GM12892 (cell line): ENCODE data around the gene LHFPL3.

ENCODE experiments used
- DNase-seq: peaks from one replicate; pipeline ENCODE4 v3.0.0; 2011; ENCODE audit not compliant: insufficient read length
- FAIRE-seq: peaks from 2 replicates; lab custom pipeline; 2011; peaks lifted over from hg19 to GRCh38; lab: Jason Lieb, UNC
- POLR2A ChIP-seq: IDR thresholded peaks from 2 replicates; pipeline ENCODE4 v1.6.1; 2011; ENCODE audit warnings: low read depth, low read length, control low read depth
- POLR2AphosphoS5 ChIP-seq: IDR thresholded peaks from 2 replicates; pipeline ENCODE4 v1.6.1; 2011; ENCODE audit warnings: low read depth, low read length, control low read depth
- TAF1 ChIP-seq: IDR thresholded peaks from 2 replicates; pipeline ENCODE4 v1.6.1; 2011; ENCODE audit warnings: low read depth, mild to moderate bottlenecking, control low read depth, low read length, borderline replicate concordance

The LHFPL3 gene

DNA sequence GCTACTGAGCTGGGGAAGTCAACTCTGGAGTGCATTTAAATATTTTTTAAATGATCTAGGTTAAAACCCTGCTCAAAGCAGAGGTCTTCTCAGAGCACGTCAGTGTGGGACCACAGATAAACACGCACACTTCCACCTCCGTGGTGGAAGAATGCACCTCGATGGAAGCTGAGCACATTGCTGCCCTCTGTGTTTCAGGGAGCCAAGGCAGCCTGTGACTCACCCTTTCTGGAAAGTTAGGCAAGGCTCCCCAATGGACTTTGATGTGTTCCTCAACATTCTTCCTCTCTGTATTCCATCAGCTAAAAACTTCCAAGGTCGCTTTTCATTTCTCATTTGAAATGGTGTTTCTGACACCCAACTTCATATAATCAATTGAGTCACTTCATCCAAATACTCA is 514.8 kb downstream of the LHFPL3 start:
- FAIRE-seq (no peak), DNase-seq (no peak)
- TF ChIP-seq TAF1 = no peak
- TF ChIP-seq POLR2A = no peak
- TF ChIP-seq POLR2AphosphoS5 = no peak

DNA sequence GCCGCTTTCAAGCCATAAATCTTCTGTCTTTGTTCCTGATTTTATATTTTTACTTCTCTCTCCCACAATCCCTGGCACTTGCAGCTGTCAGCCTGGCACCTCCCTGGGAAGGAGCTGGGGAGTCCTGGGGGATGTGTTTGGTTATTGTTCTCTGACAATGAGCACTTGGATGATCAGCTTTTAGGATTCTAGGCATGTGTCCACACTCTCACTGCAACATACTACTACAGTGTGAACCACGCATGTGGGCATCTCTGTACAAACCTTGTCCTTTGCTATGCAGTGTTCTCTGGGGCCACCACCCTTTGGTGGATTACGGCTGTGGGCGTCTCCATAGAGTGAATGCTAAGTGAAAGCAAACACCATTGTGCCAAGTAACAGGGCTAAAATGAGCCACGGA is 517.2 kb downstream of the LHFPL3 start:
- FAIRE-seq (no peak), DNase-seq (no peak)
- no peak for TF ChIP-seq POLR2AphosphoS5
- TF ChIP-seq TAF1 = no peak
- TF ChIP-seq POLR2A = no peak

GRCh38 chr7:104846731-104847130 is 518.3 kb downstream of the LHFPL3 start:
- FAIRE-seq = no peak
- TF ChIP-seq TAF1 = no peak
- no peak for TF ChIP-seq POLR2AphosphoS5
- TF ChIP-seq POLR2A = no peak
- DNase-seq = no peak

- no peak for TF ChIP-seq POLR2A
- FAIRE-seq (no peak), DNase-seq (no peak)
Measured at GRCh38 chr7:104848138-104848990, 520.0 kb downstream of the LHFPL3 start.

DNA sequence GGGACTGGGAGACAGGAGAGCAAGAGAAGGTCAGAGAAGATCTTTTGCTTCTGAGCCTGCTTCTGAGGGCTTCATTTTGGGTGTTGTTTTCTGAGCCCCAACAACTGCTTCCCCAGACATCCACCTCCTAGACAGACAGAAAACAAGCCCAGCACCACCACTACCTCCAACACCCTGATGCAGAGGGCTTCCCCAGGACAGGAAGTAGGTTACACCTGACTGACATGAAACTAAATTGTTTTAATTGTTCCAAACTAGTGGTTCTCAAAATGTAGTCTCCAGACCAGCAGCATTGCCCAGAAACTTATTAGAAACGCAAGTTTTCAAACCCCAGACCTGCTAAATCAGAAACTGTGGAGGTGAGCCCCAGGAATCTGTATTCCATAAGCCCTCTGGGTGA is 522.0 kb downstream of the LHFPL3 start:
- no peak for TF ChIP-seq TAF1
- no peak for TF ChIP-seq POLR2AphosphoS5
- no peak for TF ChIP-seq POLR2A
- no peak for DNase-seq
- FAIRE-seq = no peak

- TF ChIP-seq POLR2AphosphoS5 (no peak), POLR2A (no peak), TAF1 (no peak)
- FAIRE-seq (no peak), DNase-seq (no peak)
Measured at GRCh38 chr7:104851268-104851667, 522.9 kb downstream of the LHFPL3 start.

- FAIRE-seq (no peak), DNase-seq (no peak)
- no peak for TF ChIP-seq POLR2A
- no peak for TF ChIP-seq TAF1
- no peak for TF ChIP-seq POLR2AphosphoS5
Measured at GRCh38 chr7:104852386-104852785, 524.0 kb downstream of the LHFPL3 start.

- DNase-seq = no peak
- no peak for FAIRE-seq
Measured at GRCh38 chr7:104855861-104856260, 527.5 kb downstream of the LHFPL3 start.

DNA sequence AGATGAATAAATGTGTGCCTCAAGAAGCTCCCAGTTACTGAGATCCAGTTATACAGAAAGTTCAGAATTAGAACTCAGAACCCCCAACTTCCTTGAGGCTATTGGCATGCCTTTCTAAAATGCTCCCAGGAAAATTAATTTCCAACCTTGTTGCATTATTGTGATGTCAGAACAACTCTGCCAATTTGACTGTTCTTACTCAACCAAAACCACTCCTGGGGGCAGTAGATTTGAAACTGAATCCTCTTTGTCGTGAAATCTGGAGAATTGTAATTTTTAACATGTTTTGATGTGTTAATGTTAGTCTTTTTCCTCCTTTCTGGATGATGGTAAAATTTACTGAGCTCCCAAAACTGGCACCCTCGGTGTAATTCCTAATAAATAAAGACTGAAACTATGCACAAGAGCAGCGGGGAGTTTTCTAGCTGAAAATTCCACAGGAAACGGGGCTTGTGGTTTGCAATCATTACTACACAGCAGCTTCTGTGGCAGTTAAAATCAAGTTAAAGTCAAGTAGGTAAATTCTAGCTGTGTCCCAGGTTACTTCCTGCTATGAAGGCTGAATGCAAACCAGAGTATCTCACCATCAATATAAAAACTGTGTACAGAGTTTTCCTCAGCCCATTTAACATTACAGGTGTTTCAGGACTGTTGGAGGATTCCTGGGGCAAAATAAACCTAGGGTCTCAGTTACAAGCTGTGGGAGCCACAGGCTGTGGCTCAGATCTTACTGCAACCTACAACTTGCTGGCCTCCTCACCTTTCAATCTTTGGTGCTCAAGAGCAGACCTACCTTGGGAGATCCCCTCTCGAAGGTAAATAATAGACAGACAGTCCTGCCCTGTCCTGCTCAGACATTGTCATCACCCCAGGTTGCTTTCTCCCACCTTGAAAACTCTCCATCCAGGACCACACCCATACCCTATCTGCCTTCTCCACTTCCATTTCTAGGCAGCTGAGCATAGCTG is 529.3 kb downstream of the LHFPL3 start:
- FAIRE-seq (peak; percentile 21), DNase-seq (no peak)
- no peak for TF ChIP-seq POLR2AphosphoS5
- no peak for TF ChIP-seq POLR2A
- TF ChIP-seq TAF1 = no peak

More at GRCh38 chr7:104855861-104856260, 527.5 kb downstream of the LHFPL3 start:
- TF ChIP-seq TAF1 = no peak
- TF ChIP-seq POLR2AphosphoS5 = no peak
- no peak for TF ChIP-seq POLR2A

DNA sequence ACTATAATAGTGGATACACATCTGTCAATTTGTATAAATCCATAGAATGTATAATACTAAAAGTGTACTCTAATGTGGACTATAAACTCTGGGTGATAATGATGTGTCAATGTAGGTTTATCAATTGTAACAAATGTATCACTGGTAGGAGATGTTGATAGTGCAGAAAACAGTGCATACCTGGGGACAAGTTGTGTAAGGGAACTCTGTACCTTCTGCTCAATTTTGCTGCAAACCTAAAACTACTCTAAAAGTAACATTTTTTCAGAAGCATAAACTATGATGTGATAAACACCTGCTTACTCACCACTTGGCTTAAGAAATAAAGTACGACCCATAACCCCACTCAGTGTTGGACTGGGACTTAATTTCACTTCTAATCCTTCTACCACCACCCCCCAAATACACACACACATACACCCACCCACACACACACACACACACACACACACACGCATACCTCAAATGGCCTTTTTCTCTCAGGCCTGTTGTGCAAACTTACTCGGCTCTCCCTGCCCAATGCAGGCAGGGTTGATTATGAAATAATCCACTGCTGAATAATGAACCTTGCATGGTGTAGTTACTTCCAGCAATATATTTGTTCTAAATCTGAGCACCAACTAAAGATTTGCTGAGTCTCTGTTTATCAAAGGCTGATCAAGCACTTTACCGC is 531.5 kb downstream of the LHFPL3 start:
- FAIRE-seq = no peak
- TF ChIP-seq TAF1 (no peak), POLR2AphosphoS5 (no peak), POLR2A (no peak)

More for the DNA sequence above, 531.5 kb downstream of the LHFPL3 start:
- DNase-seq = no peak
